GM11168 (cell line): ENCODE measurements around the gene GPR158.

Experiments used
- in situ Hi-C: fragments of 300-500 bp; cut with MboI; formaldehyde crosslinking; loops from one replicate; pipeline ENCODE4 v1.12.0; 2022; ENCODE audit warnings: low sequenced_read_pairs; ENCODE audit not compliant: unreplicated experiment

The GPR158 gene

GRCh38 chr10:25639646-25640045 lies 464.8 kb downstream of the GPR158 start:
- in situ Hi-C loops, result no loop called here

DNA sequence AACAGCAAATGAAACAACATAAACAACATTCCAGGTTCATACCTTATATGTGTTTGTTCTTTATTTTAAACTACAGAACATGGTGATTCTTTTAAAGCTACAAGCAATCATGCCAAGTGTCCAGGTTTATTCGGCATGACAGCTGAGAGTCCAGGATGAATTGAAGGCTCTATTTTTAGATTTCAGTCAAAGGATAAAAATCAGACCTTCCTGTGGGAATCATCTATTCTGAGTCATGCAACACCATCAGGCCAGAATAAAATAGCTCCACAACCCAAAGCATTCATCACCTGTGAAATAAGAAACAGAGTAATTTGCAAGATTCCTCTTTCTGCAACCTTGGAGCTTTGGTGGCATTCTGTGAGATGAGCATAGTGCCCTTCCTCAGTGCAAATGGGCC lies 466.8 kb downstream of the GPR158 start:
- in situ Hi-C loops, result no loop called here

DNA sequence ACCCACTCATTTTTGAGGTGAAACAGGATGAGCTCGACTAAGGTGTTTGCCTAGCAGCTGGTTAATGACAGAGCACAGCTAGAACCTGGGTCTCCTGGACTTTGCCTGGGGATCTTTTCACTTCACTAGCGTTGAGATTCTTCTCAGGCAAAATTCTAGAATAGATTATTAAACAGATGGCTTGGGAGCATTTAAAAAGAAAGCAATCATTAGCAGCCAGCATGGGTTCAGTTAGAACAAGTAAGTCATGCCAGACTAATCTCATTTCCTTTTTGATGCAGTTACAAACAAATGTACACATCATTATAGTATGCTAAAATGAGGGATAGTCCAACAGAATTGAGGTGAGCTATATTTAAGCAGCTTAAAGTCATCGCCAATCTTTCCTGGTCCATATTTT lies 467.9 kb downstream of the GPR158 start:
- in situ Hi-C loops, result no loop called here

GRCh38 chr10:25646371-25646770 lies 471.6 kb downstream of the GPR158 start:
- in situ Hi-C loops, result no loop called here

GRCh38 chr10:25651534-25651933 lies 476.7 kb downstream of the GPR158 start:
- in situ Hi-C loops, result no loop called here
